GM19193 (cell line): Measurements from ENCODE around the gene CNTN6.

Source experiments
- POLR2A ChIP-seq: IDR thresholded peaks from 4 replicates; pipeline ENCODE4 v1.6.1; 2011; ENCODE audit not compliant: insufficient read depth, insufficient read length; ENCODE audit errors: extremely low read depth

Gene CNTN6

GRCh38 chr3:1326546-1326945 is 233.7 kb downstream of the CNTN6 start:
- TF ChIP-seq POLR2A = no peak

- TF ChIP-seq POLR2A = no peak
Measured at GRCh38 chr3:1330107-1330506, 237.3 kb downstream of the CNTN6 start.

DNA sequence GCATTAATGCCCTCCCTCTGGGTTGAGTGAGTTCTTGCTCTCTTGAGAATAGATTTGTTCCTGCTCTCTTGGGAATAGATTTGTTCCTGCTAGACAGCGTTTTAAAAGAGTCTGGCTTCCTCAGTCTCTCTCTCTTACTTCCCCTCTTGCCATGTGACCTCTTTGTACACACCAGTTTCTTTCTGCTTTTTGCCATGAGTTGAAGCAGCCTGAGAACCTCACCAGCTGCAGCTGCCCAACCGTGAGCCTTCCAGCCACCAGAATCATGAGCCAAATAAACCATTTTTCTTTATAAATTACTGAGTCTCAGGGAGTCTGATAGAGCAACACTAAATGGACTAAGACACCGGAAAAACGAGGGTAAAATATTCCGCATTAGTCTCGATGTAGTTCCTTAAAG is 253.6 kb downstream of the CNTN6 start:
- TF ChIP-seq POLR2A = no peak

DNA sequence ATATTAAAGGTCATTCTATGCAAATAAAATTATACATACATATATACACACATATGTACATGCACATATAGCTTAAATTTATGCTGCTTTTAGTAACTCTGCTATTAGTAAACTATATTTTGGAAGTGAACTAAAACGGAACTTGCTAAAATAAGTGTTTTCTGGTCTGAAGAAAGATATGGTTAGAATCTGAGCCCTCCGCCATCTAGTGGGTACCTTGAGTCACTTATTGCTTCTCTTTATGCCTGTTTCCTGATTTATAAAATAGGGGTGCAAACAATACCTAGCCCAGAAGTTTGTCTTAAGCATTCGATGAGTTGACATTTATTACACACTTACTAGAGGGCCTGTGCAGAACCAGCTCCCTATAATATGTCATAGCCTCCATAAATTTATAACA is 255.7 kb downstream of the CNTN6 start:
- no peak for TF ChIP-seq POLR2A

DNA sequence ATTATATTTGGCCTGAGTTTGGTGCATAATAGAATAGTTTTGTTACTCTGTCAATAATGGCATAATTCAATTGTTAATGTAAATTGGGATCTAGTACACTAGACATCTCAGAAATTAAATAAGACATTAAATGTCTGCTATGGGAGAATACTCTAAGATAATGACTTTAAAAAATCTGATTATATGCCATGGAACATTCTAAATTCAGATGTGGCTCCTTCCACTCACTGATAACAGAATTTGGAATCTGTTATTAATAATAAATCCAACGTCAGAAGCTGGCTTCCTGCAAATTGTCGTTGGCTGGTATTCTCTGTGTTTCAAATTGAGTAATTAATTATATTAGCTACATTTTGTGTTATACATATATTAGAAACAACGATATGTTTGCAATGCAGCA is 258.1 kb downstream of the CNTN6 start:
- no peak for TF ChIP-seq POLR2A

GRCh38 chr3:1355691-1356090 is 262.9 kb downstream of the CNTN6 start:
- no peak for TF ChIP-seq POLR2A

DNA sequence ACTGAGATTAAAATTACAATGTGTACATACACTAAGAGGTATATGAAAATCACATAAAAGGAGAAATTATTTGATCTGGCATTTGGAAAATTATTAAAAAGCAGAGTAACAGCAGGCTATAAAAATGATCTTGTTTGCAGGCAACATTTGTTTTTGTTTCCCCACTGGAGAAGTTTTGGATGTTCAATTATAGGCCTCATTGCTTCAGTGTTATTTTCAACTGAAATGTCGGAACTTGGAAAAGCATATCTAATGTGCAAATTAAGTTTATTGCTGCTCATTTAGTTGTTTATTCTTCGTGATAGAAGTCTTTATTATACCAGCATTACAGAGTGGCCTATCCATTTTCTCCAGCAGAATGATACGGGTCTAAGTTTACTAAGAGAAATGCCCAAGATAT is 263.3 kb downstream of the CNTN6 start:
- TF ChIP-seq POLR2A = no peak

- no peak for TF ChIP-seq POLR2A
Measured at GRCh38 chr3:1365528-1365927, 272.7 kb downstream of the CNTN6 start.

GRCh38 chr3:1374471-1374870 is 281.6 kb downstream of the CNTN6 start:
- no peak for TF ChIP-seq POLR2A

DNA sequence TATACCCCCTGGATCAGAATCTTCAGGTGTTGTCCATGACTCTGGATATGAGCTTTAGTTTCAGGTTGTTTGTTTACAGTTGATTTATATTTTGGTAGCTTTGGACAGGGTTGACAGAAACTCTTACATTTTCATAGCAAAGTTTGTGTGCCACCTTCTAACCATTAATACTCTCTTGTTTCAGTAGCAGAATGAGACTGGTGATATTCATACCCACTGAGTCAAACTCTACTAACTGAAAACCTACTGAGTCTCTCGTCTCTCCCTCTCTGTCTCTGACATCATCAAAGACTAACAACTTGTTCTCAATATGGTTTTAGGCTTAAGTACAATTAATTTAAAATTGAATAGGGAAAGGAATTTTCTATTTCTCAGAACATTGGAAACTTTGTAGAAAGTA is 282.3 kb downstream of the CNTN6 start:
- no peak for TF ChIP-seq POLR2A

- no peak for TF ChIP-seq POLR2A
Measured at GRCh38 chr3:1380926-1381646, 288.3 kb downstream of the CNTN6 start.

DNA sequence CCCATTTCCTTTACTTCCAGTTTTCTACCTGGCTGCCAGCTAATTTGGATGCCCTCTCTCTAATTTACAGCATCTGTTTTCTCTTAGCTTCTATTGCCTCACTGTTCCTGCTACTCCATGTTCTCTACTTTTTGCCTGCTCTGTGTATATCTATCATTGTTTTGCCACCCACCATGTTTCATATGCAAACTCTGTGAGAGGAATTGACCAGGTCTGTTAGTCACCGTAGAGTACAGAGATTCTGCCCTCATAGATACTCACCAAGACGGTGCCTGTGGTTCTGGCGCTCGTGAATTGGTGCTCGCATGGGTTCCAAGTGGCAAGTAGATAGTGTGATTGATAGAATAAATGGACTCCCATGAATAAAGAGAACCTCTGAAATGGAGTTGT is 288.8 kb downstream of the CNTN6 start:
- no peak for TF ChIP-seq POLR2A

GRCh38 chr3:1394188-1394587 is 301.4 kb downstream of the CNTN6 start:
- TF ChIP-seq POLR2A = no peak

- TF ChIP-seq POLR2A = no peak
Measured at GRCh38 chr3:1400571-1400970, 307.7 kb downstream of the CNTN6 start.

DNA sequence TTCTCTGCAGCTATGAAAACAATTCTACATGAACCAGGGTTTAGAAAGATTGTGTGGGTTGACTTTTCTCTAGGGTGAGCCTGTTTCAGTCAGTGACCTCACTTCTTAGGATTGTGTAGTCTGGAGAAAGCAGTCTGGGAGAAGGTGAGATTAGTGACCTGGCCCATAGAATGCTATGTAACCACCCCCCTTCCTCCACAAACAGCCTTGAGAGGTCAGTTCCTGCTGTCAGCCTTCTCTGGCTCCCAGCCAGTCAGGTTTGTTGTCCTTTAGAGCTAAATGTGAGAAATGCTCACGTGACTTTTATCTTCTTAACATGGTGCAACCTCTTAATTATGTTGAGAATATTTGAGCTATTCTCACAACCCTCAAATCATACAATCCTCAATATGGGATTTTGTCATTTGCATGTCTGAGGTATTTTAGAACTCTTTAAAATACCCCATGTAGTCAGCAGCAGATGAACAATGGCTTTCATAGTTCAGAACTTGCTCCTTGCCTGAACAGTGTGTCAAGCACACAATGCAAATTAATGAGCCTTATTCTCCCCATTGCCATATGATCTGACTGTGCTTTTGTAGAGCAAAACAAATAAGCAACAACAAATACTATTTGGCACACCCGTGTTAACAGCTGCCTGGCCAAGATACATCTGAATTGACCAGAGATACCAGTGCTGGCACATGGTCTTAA is 311.6 kb downstream of the CNTN6 start:
- TF ChIP-seq POLR2A = no peak

GRCh38 chr3:1406250-1406649 is 313.4 kb downstream of the CNTN6 start:
- TF ChIP-seq POLR2A = no peak
